GM10248 (cell line): ENCODE measurements around the gene EPS15.

Experiments used
- CTCF ChIA-PET: fragments of 300-600 bp; sonication (Branson Sonifier 250); formaldehyde crosslinking; extraction: SDS; loops from one replicate; lab custom pipeline; 2021; ENCODE audit warnings: antibody characterized with exemption; lab: Yijun Ruan, JAX
- POLR2A ChIA-PET: fragments of 350-650 bp; sonication (Branson Sonifier 250); formaldehyde crosslinking; extraction: SDS; loops from one replicate; lab custom pipeline; 2020; ENCODE audit warnings: antibody characterized with exemption; lab: Yijun Ruan, JAX
- DNase-seq: peaks from one replicate; pipeline ENCODE4 v3.0.0; 2012; ENCODE audit errors: extremely low spot score
- TF ChIP-seq, protein P1 (sequence below): IDR thresholded peaks from 2 replicates; pipeline ENCODE4 v1.5.1; 2012; ENCODE audit warnings: mild to moderate bottlenecking, low read depth; ENCODE audit errors: extremely low read depth, missing control alignments, control extremely low read depth

The EPS15 gene

DNA sequence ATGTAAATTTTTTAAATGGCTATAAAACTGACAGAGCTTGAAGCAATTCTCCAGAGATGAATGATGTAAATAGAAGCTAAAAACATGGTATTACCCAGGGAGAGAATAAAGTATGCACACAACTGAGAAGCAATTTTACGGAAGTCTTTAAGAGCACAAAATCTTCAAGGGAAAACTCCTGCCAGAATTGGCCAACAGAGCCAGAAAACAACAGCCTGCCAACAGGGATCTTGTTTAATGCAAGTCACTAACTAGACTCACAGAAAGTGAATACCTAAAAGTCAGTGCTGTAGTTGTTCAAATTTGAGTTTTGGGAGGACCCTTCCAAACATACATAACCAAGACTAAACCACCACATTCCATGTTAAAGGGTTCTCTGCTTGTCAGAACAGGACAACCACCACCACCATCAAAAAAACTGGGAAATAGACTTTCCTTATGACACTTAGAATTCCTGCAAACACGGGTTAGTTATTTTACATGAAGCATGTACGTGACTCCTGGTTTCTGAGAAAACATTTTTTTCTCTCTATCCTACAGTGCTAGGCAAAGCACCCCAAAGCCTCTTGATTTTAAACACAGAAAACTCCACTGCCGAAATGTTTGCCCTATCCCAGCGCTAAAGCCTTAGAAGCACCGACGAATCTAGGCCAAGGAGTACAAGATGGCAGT is 1.6 kb downstream of the EPS15 start:
- DNase-seq = no peak
- TF ChIP-seq, protein P1, sequence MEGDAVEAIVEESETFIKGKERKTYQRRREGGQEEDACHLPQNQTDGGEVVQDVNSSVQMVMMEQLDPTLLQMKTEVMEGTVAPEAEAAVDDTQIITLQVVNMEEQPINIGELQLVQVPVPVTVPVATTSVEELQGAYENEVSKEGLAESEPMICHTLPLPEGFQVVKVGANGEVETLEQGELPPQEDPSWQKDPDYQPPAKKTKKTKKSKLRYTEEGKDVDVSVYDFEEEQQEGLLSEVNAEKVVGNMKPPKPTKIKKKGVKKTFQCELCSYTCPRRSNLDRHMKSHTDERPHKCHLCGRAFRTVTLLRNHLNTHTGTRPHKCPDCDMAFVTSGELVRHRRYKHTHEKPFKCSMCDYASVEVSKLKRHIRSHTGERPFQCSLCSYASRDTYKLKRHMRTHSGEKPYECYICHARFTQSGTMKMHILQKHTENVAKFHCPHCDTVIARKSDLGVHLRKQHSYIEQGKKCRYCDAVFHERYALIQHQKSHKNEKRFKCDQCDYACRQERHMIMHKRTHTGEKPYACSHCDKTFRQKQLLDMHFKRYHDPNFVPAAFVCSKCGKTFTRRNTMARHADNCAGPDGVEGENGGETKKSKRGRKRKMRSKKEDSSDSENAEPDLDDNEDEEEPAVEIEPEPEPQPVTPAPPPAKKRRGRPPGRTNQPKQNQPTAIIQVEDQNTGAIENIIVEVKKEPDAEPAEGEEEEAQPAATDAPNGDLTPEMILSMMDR = no peak
- POLR2A ChIA-PET = no interaction called here
- CTCF ChIA-PET = interaction anchor here (1.3 to 3.6 kb wide), 2 partner anchors 12 to 25 kb away, joined by 4 to 19 read pairs; no protein-coding TSS in a partner anchor

- ChIA-PET POLR2A (no interaction called here), CTCF (interaction anchor here (1.3 to 3.6 kb wide), 4 partner anchors 11 to 28 kb away, joined by 4 to 19 read pairs (median 6); no protein-coding TSS in a partner anchor)
- TF ChIP-seq, protein P1 = no peak
- no peak for DNase-seq
Measured at GRCh38 chr1:51516649-51517158, 2.4 kb downstream of the EPS15 start.

DNA sequence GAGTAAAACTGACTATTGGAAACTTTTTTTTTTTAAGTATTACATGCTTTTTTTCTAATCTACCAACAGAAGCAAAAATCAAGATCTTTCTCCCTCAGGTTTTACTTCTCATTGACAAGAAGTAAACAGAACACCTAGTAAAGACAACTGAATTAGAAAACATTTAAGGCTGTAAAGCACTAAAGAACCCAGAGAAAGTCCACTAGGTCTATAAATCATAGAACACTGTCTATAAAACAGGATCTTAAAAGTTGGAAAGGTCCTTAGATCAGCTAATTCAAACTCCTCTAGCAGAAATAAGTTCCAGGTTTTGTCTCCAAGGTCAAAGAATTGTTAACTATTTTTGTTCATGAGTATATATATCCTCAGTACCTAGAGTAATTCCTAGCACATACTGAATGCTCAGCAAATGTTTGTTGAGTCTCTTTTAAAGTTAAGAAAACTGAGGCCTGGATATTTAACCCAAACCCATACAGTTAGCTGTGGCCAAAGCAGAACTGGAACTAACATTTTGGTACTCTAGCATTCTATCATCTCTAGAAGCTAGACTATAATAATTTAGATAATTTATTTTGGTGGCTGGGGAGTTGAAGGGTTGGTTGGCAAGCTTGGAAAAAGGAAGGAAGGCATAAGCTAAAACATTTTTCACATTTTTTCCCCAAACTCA is 3.0 kb downstream of the EPS15 start:
- TF ChIP-seq, protein P1 = no peak
- ChIA-PET POLR2A (no interaction called here), CTCF (interaction anchor here (0.7 to 3.6 kb wide), 5 partner anchors 10 to 27 kb away, joined by 3 to 19 read pairs (median 5); no protein-coding TSS in a partner anchor)
- no peak for DNase-seq

DNA sequence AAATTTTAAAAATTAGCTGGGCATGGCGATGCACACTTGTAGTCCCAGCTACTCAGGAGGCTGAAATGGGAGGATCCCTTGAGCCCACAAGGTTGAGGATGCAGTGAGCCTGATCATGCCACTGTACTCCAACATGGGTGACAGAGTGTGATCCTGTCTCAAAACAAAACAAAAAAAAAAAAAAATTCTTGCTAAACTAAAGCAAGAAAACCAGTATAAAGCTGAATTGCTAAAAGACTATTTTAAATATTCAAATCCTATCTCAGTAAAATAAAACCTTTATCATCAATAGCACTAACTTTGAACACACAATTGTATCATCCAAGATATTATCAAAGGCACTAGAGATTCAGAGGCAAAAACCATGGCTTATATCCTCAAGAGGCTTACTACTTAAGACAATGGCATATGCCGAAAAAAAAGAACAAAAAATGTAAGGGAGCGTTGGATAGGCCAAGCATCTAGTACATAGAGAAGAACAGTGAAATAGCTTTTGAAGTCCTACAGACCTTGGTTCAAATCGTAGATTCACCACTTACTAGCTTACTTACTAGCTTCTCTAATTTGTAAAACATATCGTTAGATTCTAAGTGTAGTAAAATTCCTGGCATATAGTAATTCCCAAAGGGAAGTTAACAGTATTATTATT is 3.6 kb downstream of the EPS15 start:
- CTCF ChIA-PET = interaction anchor here (0.7 to 3.6 kb wide), 4 partner anchors 9 to 27 kb away, joined by 3 to 19 read pairs (median 6); no protein-coding TSS in a partner anchor
- TF ChIP-seq, protein P1 = no peak
- POLR2A ChIA-PET = no interaction called here
- DNase-seq = no peak

- no peak for DNase-seq
- CTCF ChIA-PET = interaction anchor here (3.6 kb wide), 1 partner anchor 9 kb away, joined by 19 read pairs; no protein-coding TSS in a partner anchor
- TF ChIP-seq, protein P1 = no peak
- POLR2A ChIA-PET = no interaction called here
Measured at GRCh38 chr1:51514733-51515132, 4.3 kb downstream of the EPS15 start.

DNA sequence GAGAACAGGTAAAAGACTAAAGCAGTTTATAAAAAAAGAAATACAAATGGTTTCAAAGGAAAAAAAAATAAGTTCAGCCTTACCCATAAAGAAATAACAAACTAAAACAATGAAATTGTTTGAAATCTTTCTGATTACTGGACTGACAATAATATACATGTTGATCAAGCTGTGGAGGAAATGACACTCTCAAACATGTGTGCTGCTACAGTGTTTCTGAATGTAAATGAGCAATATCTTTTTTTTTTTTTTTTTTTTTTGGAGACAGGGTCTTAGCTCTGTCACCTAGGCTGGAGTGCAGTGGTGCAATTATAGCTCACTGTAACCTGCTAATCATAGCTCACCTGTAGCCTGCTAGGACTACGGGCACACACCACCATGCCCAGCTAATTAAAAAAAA is 6.5 kb downstream of the EPS15 start:
- POLR2A ChIA-PET = interaction anchor here (0.6 kb wide), 1 partner anchor 202 kb away, joined by 4 read pairs; no protein-coding TSS in a partner anchor

More for the DNA sequence above, 6.5 kb downstream of the EPS15 start:
- no peak for DNase-seq
- TF ChIP-seq, protein P1 = no peak
- CTCF ChIA-PET = interaction anchor here (0.9 to 1.4 kb wide), 4 partner anchors 20 to 67 kb away, joined by 3 to 4 read pairs (median 3); no protein-coding TSS in a partner anchor
